Large intestine (tissue), 3 donors: ENCODE data around the gene NXF1. TPM values are rescaled to one million over a fixed set of nuclear protein-coding genes. Genes with fewer than 3 reads are reported as not detected.

Source experiments
- DNase-seq, 2 donors: peaks; one replicate each; pipeline versions ENCODE4 v3.0.0 to v3.0.0-alpha.2; 2013
- H3K27ac ChIP-seq: one replicate; pipeline ENCODE4 v1.5.1; 2013; ENCODE audit warnings: low read length
- H3K27me3 ChIP-seq: 2 replicates; pipeline ENCODE4 v1.6.1; 2013; ENCODE audit warnings: low read length; ENCODE audit not compliant: control insufficient read depth, insufficient read depth
- H3K36me3 ChIP-seq: 2 replicates; pipeline ENCODE4 v1.6.1; 2013; ENCODE audit warnings: low read length; ENCODE audit not compliant: control insufficient read depth, insufficient read depth
- H3K4me1 ChIP-seq: one replicate; pipeline ENCODE4 v1.6.1; 2013; ENCODE audit warnings: low read length; ENCODE audit not compliant: control insufficient read depth, insufficient read depth
- H3K4me3 ChIP-seq: one replicate; pipeline ENCODE4 v1.5.1; 2013; ENCODE audit warnings: low read length
- H3K9me3 ChIP-seq: one replicate; pipeline ENCODE4 v1.6.1; 2013; ENCODE audit warnings: mild to moderate bottlenecking, low read depth, low read length, moderate library complexity; ENCODE audit not compliant: control insufficient read depth
- WGBS: methylation state at CpG from one replicate; pipeline ENCODE4 v1.1.5; 2013; ENCODE audit warnings: low lambda C conversion rate; ENCODE audit not compliant: insufficient coverage; 5-methylcytosine and 5-hydroxymethylcytosine counted together
- polyA plus RNA-seq: library from polyadenylated mRNA; unstranded; fragments of 120-200 nt; gene quantifications from one replicate; pipeline ENCODE4 v1.2.1, GENCODE V29; 2013

Gene NXF1
- polyA plus RNA-seq, 1 donor, result 89.3 TPM

- Histone ChIP-seq H3K4me3 (peak overlapping the region; percentile 67), H3K27ac (peak overlapping the region; percentile 50), H3K36me3 (peaks cover 29% of the 10 kb centered on the region), H3K27me3 (no peaks in the 10 kb centered on the region), H3K9me3 (no peaks in the 10 kb centered on the region), H3K4me1 (peaks cover 4% of the 10 kb centered on the region)
- no CpG with 5 or more reads among the region's 12 CpGs for WGBS
- DNase-seq, result peak in 1 of 2 donors; percentile 20
These were observed 761 bp upstream of the NXF1 start for GRCh38 chr11:62805961-62806441.

DNA sequence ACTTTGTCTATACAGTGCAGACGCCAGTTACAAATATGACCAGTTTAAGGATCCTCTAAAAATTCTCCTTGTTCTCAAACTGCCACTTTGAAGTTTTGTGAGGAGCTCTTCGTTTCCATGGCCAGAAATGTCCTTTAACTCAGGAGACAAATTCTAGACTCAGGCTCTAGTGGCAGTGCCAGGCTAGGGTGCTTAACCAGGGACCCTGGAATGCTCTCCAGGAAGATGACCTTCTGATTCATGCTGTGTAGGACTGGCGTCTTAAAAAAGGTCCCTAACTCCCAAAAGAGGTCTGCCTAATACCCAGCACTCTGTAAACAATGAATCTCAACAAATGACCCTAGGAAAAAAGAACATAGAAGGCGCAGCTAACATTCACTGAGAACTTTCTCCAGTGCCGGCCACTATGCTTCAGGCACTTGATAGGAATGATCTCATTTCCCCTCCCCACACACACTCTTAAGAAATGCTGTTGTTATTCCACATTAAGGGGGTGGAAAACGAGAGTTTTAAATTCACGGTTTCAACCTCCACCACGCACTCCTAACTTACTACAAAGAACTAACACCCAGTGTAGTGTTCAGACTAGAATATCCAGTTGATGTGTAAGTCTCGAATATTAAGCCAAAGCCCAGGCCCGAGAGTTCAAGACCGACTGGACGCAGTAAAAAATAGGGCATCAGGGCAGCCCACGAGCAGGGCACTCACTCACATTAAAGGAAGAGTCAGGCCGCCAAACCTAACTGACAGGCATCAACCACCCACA, 747 bp downstream of the NXF1 start:
- Histone ChIP-seq H3K4me3 (peak overlapping the region; percentile 67), H3K36me3 (peaks cover 44% of the 10 kb centered on the region), H3K27ac (peak overlapping the region; percentile 69), H3K27me3 (no peaks in the 10 kb centered on the region), H3K9me3 (no peaks in the 10 kb centered on the region), H3K4me1 (peaks cover 4% of the 10 kb centered on the region)
- DNase-seq, result peak in 1 of 2 donors; percentile 14
- no CpG with 5 or more reads among the region's 14 CpGs for WGBS

DNA sequence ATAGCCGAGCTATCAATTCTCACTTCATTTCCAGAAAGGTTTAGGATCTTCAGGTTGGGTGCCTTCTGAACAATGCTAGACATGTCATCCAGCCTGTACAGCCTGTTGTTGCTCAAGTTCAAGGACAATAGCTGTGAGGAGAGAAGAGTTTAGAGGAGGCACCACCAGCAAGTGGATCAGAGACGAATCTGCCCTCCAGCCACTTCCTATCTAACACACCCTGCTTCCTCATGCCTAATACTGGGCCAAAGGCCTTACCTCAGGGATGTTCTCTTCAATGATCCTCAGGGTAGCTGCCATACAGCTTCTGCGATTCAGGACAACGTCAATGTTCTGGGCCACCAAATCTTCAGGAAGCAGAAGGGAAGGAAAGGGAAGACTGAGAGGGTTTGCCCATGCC, 4.2 kb downstream of the NXF1 start:
- Histone ChIP-seq H3K36me3 (peaks cover 74% of the 10 kb centered on the region), H3K9me3 (no peaks in the 10 kb centered on the region), H3K4me1 (peaks cover 4% of the 10 kb centered on the region), H3K27me3 (no peaks in the 10 kb centered on the region), H3K4me3 (no peak overlapping the region), H3K27ac (no peak overlapping the region)
- DNase-seq, result no peak
- no CpG with 5 or more reads among the region's 4 CpGs for WGBS

GRCh38 chr11:62799486-62799885, 5.8 kb downstream of the NXF1 start:
- no CpG with 5 or more reads among the region's 10 CpGs for WGBS
- no peaks in the 10 kb centered on the region for H3K9me3 ChIP-seq
- no peak for DNase-seq
- no peaks in the 10 kb centered on the region for H3K27me3 ChIP-seq
- H3K4me1 ChIP-seq, result peaks cover 4% of the 10 kb centered on the region
- no peak overlapping the region for H3K4me3 ChIP-seq
- H3K27ac ChIP-seq, result no peak overlapping the region
- H3K36me3 ChIP-seq, result peaks cover 90% of the 10 kb centered on the region

- peaks cover 5% of the 10 kb centered on the region for H3K4me1 ChIP-seq
- no peak overlapping the region for H3K4me3 ChIP-seq
- no peaks in the 10 kb centered on the region for H3K9me3 ChIP-seq
- H3K36me3 ChIP-seq, result peaks cover 86% of the 10 kb centered on the region
- DNase-seq, result no peak
- no peaks in the 10 kb centered on the region for H3K27me3 ChIP-seq
- WGBS, result no CpG with 5 or more reads among the region's 7 CpGs
- H3K27ac ChIP-seq, result no peak overlapping the region
These were observed 9.0 kb downstream of the NXF1 start for GRCh38 chr11:62796281-62796680.

DNA sequence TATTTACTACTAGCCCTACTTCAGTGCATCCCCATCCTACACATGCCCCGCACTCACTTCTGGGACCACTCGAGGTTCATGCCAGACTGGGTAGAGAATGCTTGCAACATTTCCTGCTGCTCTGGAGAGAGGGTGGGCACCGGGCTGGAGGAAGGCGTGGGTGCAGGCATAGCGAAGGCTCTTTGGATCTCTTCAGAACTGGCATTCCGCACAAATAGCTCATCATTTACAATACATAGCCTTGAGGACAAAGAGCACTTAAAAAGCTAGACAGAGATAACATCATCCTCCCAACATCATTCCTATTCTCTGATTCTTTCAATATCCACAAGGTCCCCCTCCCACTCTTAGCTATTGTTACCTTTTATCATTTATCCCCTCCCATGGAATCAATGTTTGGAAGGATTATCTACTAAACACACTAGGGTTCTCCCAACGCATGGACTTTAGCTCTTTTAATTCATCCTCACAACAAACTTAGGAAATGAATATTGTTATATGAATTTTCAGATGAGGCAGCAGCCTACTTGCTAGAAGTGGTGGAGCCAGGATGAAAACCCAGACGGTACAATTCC, 11.0 kb downstream of the NXF1 start:
- no peak overlapping the region for H3K27ac ChIP-seq
- DNase-seq, result no peak
- H3K27me3 ChIP-seq, result no peaks in the 10 kb centered on the region
- WGBS, result no CpG with 5 or more reads among the region's 8 CpGs
- H3K4me3 ChIP-seq, result no peak overlapping the region
- peaks cover 14% of the 10 kb centered on the region for H3K4me1 ChIP-seq
- peaks cover 78% of the 10 kb centered on the region for H3K36me3 ChIP-seq
- H3K9me3 ChIP-seq, result no peaks in the 10 kb centered on the region

DNA sequence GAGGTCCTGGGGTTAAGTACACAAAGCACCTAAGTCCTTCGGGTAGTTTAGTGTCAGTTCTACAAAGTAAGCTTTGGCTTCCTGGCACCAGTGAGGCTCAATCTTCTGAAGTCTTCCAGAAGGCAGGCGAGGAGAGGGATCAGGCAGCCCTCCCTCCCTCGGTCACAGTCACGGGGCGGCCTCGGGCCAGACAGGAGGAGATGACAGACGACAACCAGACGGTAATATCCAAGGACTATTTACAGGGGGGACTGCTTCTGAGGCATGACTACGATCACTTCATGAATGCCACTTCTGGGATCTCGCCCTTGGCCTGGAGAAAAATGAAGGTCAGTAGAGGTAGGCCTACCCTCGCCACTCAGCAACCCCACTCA, 13.1 kb downstream of the NXF1 start:
- no CpG with 5 or more reads among the region's 11 CpGs for WGBS
- Histone ChIP-seq H3K27me3 (no peaks in the 10 kb centered on the region), H3K9me3 (no peaks in the 10 kb centered on the region), H3K4me1 (peaks cover 14% of the 10 kb centered on the region), H3K27ac (peak overlapping the region; percentile 49), H3K36me3 (peaks cover 63% of the 10 kb centered on the region), H3K4me3 (peak overlapping the region; percentile 99)
- DNase-seq, result no peak

DNA sequence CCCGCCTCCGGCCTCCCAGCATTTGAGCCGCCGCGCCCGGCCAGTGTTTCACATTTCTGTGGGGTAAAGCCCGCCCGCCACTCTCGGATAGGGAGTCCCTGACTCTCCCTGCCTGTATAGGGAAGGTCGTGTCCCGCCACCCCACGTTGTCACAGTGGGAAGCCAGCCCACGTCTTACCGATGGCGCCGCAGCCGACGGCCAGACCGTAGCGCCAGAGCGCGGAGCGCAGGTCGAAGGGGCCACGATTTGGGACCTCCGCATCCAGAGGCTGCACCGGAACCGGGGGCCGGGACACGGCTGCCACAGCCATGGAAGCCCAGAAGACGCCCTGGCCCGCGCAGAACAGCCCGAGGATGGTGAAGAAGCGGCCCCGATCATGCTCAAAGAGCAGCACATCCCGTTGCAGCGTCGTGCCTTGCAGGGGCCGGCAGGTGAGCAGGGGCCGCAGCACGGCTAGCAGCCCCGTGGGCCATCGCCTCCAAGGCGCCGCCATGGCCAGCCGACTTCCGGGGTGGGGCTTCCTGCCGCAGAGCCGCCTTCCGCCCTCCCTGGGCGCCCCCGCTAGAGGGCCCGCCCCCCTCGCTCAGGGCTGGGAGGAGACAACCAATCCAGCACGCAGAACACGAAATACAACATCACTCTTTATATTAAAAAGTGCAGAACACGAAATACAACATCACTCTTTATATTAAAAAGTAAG, 13.6 kb downstream of the NXF1 start, which contains the start of gene TMEM223:
TMEM223 (minus strand) TSS at position 506 of the 701 bp plus-strand sequence; CDS start at position 494, 12 bp downstream.
- Histone ChIP-seq H3K27me3 (no peaks in the 10 kb centered on the region), H3K36me3 (peaks cover 57% of the 10 kb centered on the region), H3K9me3 (no peaks in the 10 kb centered on the region), H3K4me3 (peak within 1 kb of the TSS; percentile 99), H3K27ac (peak within 1 kb of the TSS; percentile 77), H3K4me1 (peaks cover 14% of the 10 kb centered on the region)
- DNase-seq, result peak; percentile 83 to 87
- WGBS, result no CpG with 5 or more reads among the region's 58 CpGs

GRCh38 chr11:62789576-62789975, 15.7 kb downstream of the NXF1 start:
- peaks cover 37% of the 10 kb centered on the region for H3K36me3 ChIP-seq
- no peak overlapping the region for H3K27ac ChIP-seq
- H3K4me1 ChIP-seq, result peaks cover 24% of the 10 kb centered on the region
- DNase-seq, result no peak
- H3K27me3 ChIP-seq, result no peaks in the 10 kb centered on the region
- no CpG with 5 or more reads among the region's 3 CpGs for WGBS
- H3K9me3 ChIP-seq, result no peaks in the 10 kb centered on the region
- no peak overlapping the region for H3K4me3 ChIP-seq

DNA sequence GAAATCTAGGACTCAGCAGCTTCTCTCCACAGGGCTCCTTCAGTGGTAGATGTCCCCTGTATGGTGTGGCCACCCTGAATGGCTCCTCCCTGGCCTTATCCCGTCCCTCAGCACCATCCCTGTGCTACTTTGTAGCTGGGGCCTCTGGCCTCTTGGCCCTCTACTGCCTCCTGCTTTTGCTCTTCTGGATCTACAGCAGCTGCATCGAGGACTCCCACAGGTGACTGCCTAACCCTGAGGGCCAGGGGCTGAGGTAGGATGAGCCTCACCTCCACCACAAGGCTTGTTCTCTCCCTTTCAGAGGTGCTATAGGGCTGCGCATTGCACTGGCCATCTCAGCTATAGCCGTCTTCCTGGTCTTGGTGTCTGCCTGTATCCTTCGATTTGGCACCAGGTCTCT, 16.2 kb downstream of the NXF1 start:
- Histone ChIP-seq H3K9me3 (no peaks in the 10 kb centered on the region), H3K4me3 (no peak overlapping the region), H3K4me1 (peaks cover 24% of the 10 kb centered on the region), H3K36me3 (peaks cover 31% of the 10 kb centered on the region), H3K27ac (no peak overlapping the region), H3K27me3 (no peaks in the 10 kb centered on the region)
- DNase-seq, result no peak
- WGBS, result no CpG with 5 or more reads among the region's 5 CpGs
